ENCODE data around the gene ROS1.
"Not testable (repeated sequence)": the region's sequence is repeated elsewhere in the genome, so short reads cannot be mapped to it uniquely, and the experiment has no call there.

Gene ROS1

GRCh38 chr6:117375446-117375845 lies 50.3 kb downstream of the ROS1 start:
- no peak for DNase-seq
- TF ChIP-seq CTCF (IDR thresholded peaks at IDR 0.05), result no peak
- H3K9me3 ChIP-seq, result peaks cover 0 to 8% (median 5%) of the 10 kb centered on the region in 3 donors
- H3K27me3 ChIP-seq, result no peaks in the 10 kb centered on the region
- no peaks in the 10 kb centered on the region for H3K36me3 ChIP-seq
- intact Hi-C loops (cut with DNase I; ENCODE audit: low total_unique reads), result no loop called here
- H3K27ac ChIP-seq, result no peak overlapping the region
- no peaks in the 10 kb centered on the region for H3K4me1 ChIP-seq
- no peak overlapping the region for H3K4me3 ChIP-seq

GRCh38 chr6:117373211-117373813 lies 52.4 kb downstream of the ROS1 start:
- no peak for DNase-seq
- Histone ChIP-seq H3K36me3 (no peaks in the 10 kb centered on the region), H3K27ac (no peak overlapping the region), H3K9me3 (peaks cover 0 to 8% (median 5%) of the 10 kb centered on the region in 3 donors), H3K4me1 (no peaks in the 10 kb centered on the region), H3K27me3 (peaks cover 0 to 2% of the 10 kb centered on the region in 2 donors), H3K4me3 (no peak overlapping the region)
- intact Hi-C loops (cut with DNase I; ENCODE audit: low total_unique reads), result no loop called here
- no peak for TF ChIP-seq CTCF (IDR thresholded peaks at IDR 0.05)

GRCh38 chr6:117372289-117372688 lies 53.5 kb downstream of the ROS1 start:
- H3K27ac ChIP-seq; H3K9me3 ChIP-seq; H3K36me3 ChIP-seq; intact Hi-C loops (cut with DNase I; ENCODE audit: low total_unique reads); DNase-seq; H3K27me3 ChIP-seq; H3K4me3 ChIP-seq; H3K4me1 ChIP-seq: not testable (repeated sequence)

- intact Hi-C loops (cut with DNase I; ENCODE audit: low total_unique reads), result no loop called here
- peaks cover 0 to 8% (median 5%) of the 10 kb centered on the region in 3 donors for H3K9me3 ChIP-seq
- peaks cover 0 to 2% of the 10 kb centered on the region in 2 donors for H3K27me3 ChIP-seq
- H3K27ac ChIP-seq, result no peak overlapping the region
- TF ChIP-seq CTCF (IDR thresholded peaks at IDR 0.05), result no peak
- DNase-seq, result no peak
- H3K36me3 ChIP-seq, result no peaks in the 10 kb centered on the region
- no peaks in the 10 kb centered on the region for H3K4me1 ChIP-seq
- H3K4me3 ChIP-seq, result no peak overlapping the region
Measured at GRCh38 chr6:117371492-117371891, 54.2 kb downstream of the ROS1 start.

GRCh38 chr6:117359581-117359980 lies 66.2 kb downstream of the ROS1 start:
- TF ChIP-seq CTCF (IDR thresholded peaks at IDR 0.05), result no peak
- Histone ChIP-seq H3K27me3 (no peaks in the 10 kb centered on the region), H3K36me3 (no peaks in the 10 kb centered on the region), H3K27ac (no peak overlapping the region), H3K9me3 (no peaks in the 10 kb centered on the region), H3K4me1 (no peaks in the 10 kb centered on the region), H3K4me3 (no peak overlapping the region)
- DNase-seq, result no peak
- intact Hi-C loops (cut with DNase I; ENCODE audit: low total_unique reads), result loop anchor here (10.0 kb wide), 1 partner anchor 195 kb away; no protein-coding TSS in a partner anchor

- Histone ChIP-seq H3K27ac (no peak overlapping the region), H3K27me3 (no peaks in the 10 kb centered on the region), H3K4me1 (no peaks in the 10 kb centered on the region), H3K36me3 (no peaks in the 10 kb centered on the region), H3K4me3 (no peak overlapping the region), H3K9me3 (no peaks in the 10 kb centered on the region)
- DNase-seq, result no peak
- intact Hi-C loops (cut with DNase I; ENCODE audit: low total_unique reads), result loop anchor here (10.0 kb wide), 1 partner anchor 200 kb away; no protein-coding TSS in a partner anchor
- no peak for TF ChIP-seq CTCF (IDR thresholded peaks at IDR 0.05)
Measured at GRCh38 chr6:117354671-117355070, 71.1 kb downstream of the ROS1 start.

All from tibial artery (tissue), 4 donors.